GM12878 (cell line): ENCODE measurements around the gene OSBPL3. TPM values are rescaled to one million over a fixed set of nuclear protein-coding genes. Genes with fewer than 3 reads are reported as not detected.

Source experiments
- ATAC-seq: fragments of 200-7000 bp; cut with Tn5 transposase; 3 replicates; pipeline ENCODE4 v1.9.1; 2020; ENCODE audit warnings: mild to moderate bottlenecking, moderate library complexity
- BruUV-seq: library from RNA; stranded (reverse); fragments of 400-500 nt; replicated peaks from 2 replicates; lab custom pipeline; 2021; lab: Mats Ljungman, UMichigan
- CTCF ChIA-PET: fragments of 300-600 bp; sonication (Branson Sonifier 250); formaldehyde crosslinking; extraction: SDS; loops from one replicate; lab custom pipeline; 2021; ENCODE audit warnings: inconsistent platforms; lab: Yijun Ruan, JAX
- POLR2A ChIA-PET: fragments of 350-600 bp; formaldehyde crosslinking; extraction: SDS; loops from one replicate; lab custom pipeline; 2021; ENCODE audit warnings: inconsistent platforms; lab: Charles Lee
- RAD21 ChIA-PET: fragments of 300-600 bp; sonication (Branson Sonifier 250); formaldehyde crosslinking; loops from one replicate; lab custom pipeline; 2023; ENCODE audit warnings: antibody characterized with exemption; ENCODE audit not compliant: unreplicated experiment; lab: Charles Lee
- SMC1A ChIA-PET: fragments of 300-600 bp; sonication (Branson Sonifier 250); formaldehyde crosslinking; loops from one replicate; lab custom pipeline; 2023; ENCODE audit not compliant: unreplicated experiment, uncharacterized antibody; lab: Charles Lee
- DNase-seq: peaks from one replicate; pipeline ENCODE4 v3.0.0-alpha.2; 2011; ENCODE audit warnings: low read depth, low spot score
- FAIRE-seq: peaks from 3 replicates; lab custom pipeline; 2011; peaks lifted over from hg19 to GRCh38; lab: Jason Lieb, UNC
- H2AFZ ChIP-seq: 2 replicates; pipeline ENCODE4 v1.6.0; 2011; ENCODE audit warnings: low read depth, low read length, control low read depth; ENCODE audit not compliant: control insufficient read depth
- H3K27ac ChIP-seq: 2 replicates; pipeline ENCODE4 v1.5.1; 2011; ENCODE audit warnings: control low read depth; ENCODE audit not compliant: control insufficient read depth, insufficient read depth
- H3K27me3 ChIP-seq, 2 experiments: replicated peaks in 1 of 2; 2 replicates each; pipeline versions ENCODE4 v1.6.0 to v1.6.1; 2011; ENCODE audit warnings: low read length in 1 of 2; ENCODE audit not compliant: control insufficient read depth in 2 of 2, insufficient read depth in 2 of 2
- H3K36me3 ChIP-seq, 2 experiments: 2 replicates each; pipeline ENCODE4 v1.5.1; 2011; ENCODE audit warnings: low read length in 1 of 2; ENCODE audit not compliant: control insufficient read depth in 2 of 2, insufficient read depth in 2 of 2
- H3K4me1 ChIP-seq: 2 replicates; pipeline ENCODE4 v1.6.1; 2011; ENCODE audit warnings: mild to moderate bottlenecking, low read length, moderate library complexity, mixed read lengths; ENCODE audit not compliant: control insufficient read depth, insufficient read depth
- H3K4me2 ChIP-seq: 2 replicates; pipeline ENCODE4 v1.6.0; 2011; ENCODE audit warnings: control low read depth; ENCODE audit not compliant: control insufficient read depth, insufficient read depth
- H3K4me3 ChIP-seq: fragments of 200-600 bp; sonication (generic); 2 replicates; pipeline ENCODE4 v1.5.1; 2016
- H3K79me2 ChIP-seq: 2 replicates; pipeline ENCODE4 v1.6.0; 2011; ENCODE audit warnings: low read length; ENCODE audit not compliant: control insufficient read depth, insufficient read depth
- H3K9ac ChIP-seq: 2 replicates; pipeline ENCODE4 v1.8.0; 2011; ENCODE audit warnings: low read length, control low read depth, mixed read lengths; ENCODE audit not compliant: control insufficient read depth, insufficient read depth
- H3K9me3 ChIP-seq: replicated peaks from 3 replicates; pipeline ENCODE4 v1.5.1; 2011; ENCODE audit warnings: mild to moderate bottlenecking, low read length; ENCODE audit not compliant: control insufficient read depth, insufficient read depth
- H4K20me1 ChIP-seq: 2 replicates; pipeline ENCODE4 v1.6.0; 2011; ENCODE audit not compliant: control insufficient read depth, insufficient read depth
- CHD2 ChIP-seq: IDR thresholded peaks from 2 replicates; pipeline ENCODE4 v1.6.1; 2011; ENCODE audit warnings: low read depth, low read length, improper control_type of control experiment, borderline replicate concordance
- CHD4 ChIP-seq: fragments of 200-600 bp; sonication (generic); IDR thresholded peaks from 2 replicates; pipeline ENCODE4 v1.6.1; 2016; ENCODE audit warnings: mild to moderate bottlenecking
- DPF2 ChIP-seq: fragments of 450-650 bp; IDR thresholded peaks from 2 replicates; pipeline ENCODE4 v1.6.1; 2017; ENCODE audit warnings: mild to moderate bottlenecking
- E2F4 ChIP-seq: IDR thresholded peaks from 2 replicates; pipeline ENCODE4 v1.6.1; 2012; ENCODE audit warnings: low read depth, low read length, improper control_type of control experiment
- HCFC1 ChIP-seq: fragments of 150-350 bp; IDR thresholded peaks from 2 replicates; pipeline ENCODE4 v1.6.1; 2014; ENCODE audit warnings: low read length
- HDAC6 ChIP-seq: fragments of 200-600 bp; sonication (generic); IDR thresholded peaks from one replicate; pipeline ENCODE4 v1.8.0; 2017; ENCODE audit warnings: antibody characterized with exemption; ENCODE audit not compliant: unreplicated experiment
- JUNB ChIP-seq: IDR thresholded peaks from 2 replicates; pipeline ENCODE4 v1.6.1; 2016; ENCODE audit warnings: antibody characterized with exemption, mild to moderate bottlenecking
- MTA3 ChIP-seq: IDR thresholded peaks from 2 replicates; pipeline ENCODE4 v1.6.1; 2012; ENCODE audit warnings: low read length, inconsistent platforms, borderline replicate concordance
- MXI1 ChIP-seq: fragments of 150-350 bp; IDR thresholded peaks from 2 replicates; pipeline ENCODE4 v1.6.1; 2011; ENCODE audit warnings: low read depth, mild to moderate bottlenecking, inconsistent platforms, low read length, improper control_type of control experiment
- RAD51 ChIP-seq: fragments of 450-650 bp; IDR thresholded peaks from 2 replicates; pipeline ENCODE4 v1.6.1; 2016; ENCODE audit warnings: moderate library complexity, mild to moderate bottlenecking, inconsistent platforms
- SPI1 ChIP-seq: IDR thresholded peaks from 2 replicates; pipeline ENCODE4 v1.6.1; 2011; ENCODE audit warnings: low read depth, mild to moderate bottlenecking, low read length, moderate library complexity, borderline replicate concordance; ENCODE audit not compliant: insufficient read depth
- TCF3 ChIP-seq: IDR thresholded peaks from 2 replicates; pipeline ENCODE4 v1.6.1; 2012; ENCODE audit warnings: low read depth, mild to moderate bottlenecking, low read length, borderline replicate concordance; ENCODE audit not compliant: insufficient read depth
- WGBS: methylation state at CpG from one replicate; pipeline ENCODE4 v1.1.6; 2016; ENCODE audit warnings: low lambda C conversion rate; ENCODE audit not compliant: insufficient replicate concordance, insufficient coverage; ENCODE audit errors: missing lambda C conversion rate; 5-methylcytosine and 5-hydroxymethylcytosine counted together
- in situ Hi-C: fragments of 300-500 bp; cut with MboI; formaldehyde crosslinking; loops from 9 replicates; pipeline ENCODE4 v1.14.3; 2018; ENCODE audit warnings: mixed read lengths
- intact Hi-C: fragments of 100-400 bp; cut with micrococcal nuclease; formaldehyde crosslinking; loops from one replicate; pipeline ENCODE4 v1.14.2; 2022; ENCODE audit not compliant: unreplicated experiment
- polyA plus RNA-seq, 11 experiments: library from polyadenylated mRNA; depleted of rRNA in 4 of 11; unstranded in 6 of 11; stranded (reverse) in 5 of 11; fragments of >200 nt; fragmentation: Nextera tagmentation in 4 of 11; fragmentation: Illumina TruSeq in 1 of 11; extraction: Ambion mirVana in 4 of 11; extraction: Trizol in 1 of 11; gene quantifications; 1 replicate in 1 of 11; 2 replicates in 10 of 11; pipeline versions ENCODE4 v1.2.1 to v1.2.3, GENCODE V29; 2011 to 2016; ENCODE audit warnings: inconsistent platforms in 2 of 11, missing spikeins in 2 of 11, low read depth in 1 of 11
- total RNA-seq, 4 experiments: library from RNA; depleted of rRNA in 3 of 4; stranded (reverse); fragments of >200 nt in 3 of 4; fragmentation: Illumina TruSeq in 1 of 4; extraction: Trizol in 1 of 4; gene quantifications; 2 replicates each; pipeline versions ENCODE4 v1.2.1 to v1.2.3, GENCODE V29; 2013 to 2021

The OSBPL3 gene
- total and polyA plus RNA-seq, 10 of the 15 experiments (the other 5 are each of a cell fraction or from before 2014, with no cell fraction given), result 6.1 to 46.6 (median 27.0) TPM

GRCh38 chr7:24819916-24820689 is 159.9 kb downstream of the OSBPL3 start (continued):
- no peak for TF ChIP-seq RAD51
- 0 out of 2 replicates have a peak, but pooled peaks have one; percentile 41 for TF ChIP-seq TCF3
- no peak for TF ChIP-seq HDAC6
- no peak for TF ChIP-seq JUNB
- no peak for TF ChIP-seq E2F4
- no peak for TF ChIP-seq MXI1
- no peak for TF ChIP-seq CHD2
- no peak for TF ChIP-seq HCFC1
- no peak; the same call in 1 of the 2 replicates for TF ChIP-seq DPF2
- TF ChIP-seq MTA3, result no peak
- TF ChIP-seq SPI1, result 0 out of 2 replicates have a peak, but pooled peaks have one; percentile 25

- intact Hi-C loops, result no loop called here
- Histone ChIP-seq H3K4me3 (no peak overlapping the region), H3K79me2 (no peaks in the 10 kb centered on the region), H3K27ac (no peak overlapping the region), H3K4me1 (peaks cover 21% of the 10 kb centered on the region), H3K36me3 (peaks cover 5 to 24% of the 10 kb centered on the region in 2 experiments), H3K9ac (no peak overlapping the region), H3K9me3 (no peaks in the 10 kb centered on the region), H3K4me2 (no peak overlapping the region), H4K20me1 (no peaks in the 10 kb centered on the region), H2AFZ (no peak overlapping the region), H3K27me3 (no peaks in the 10 kb centered on the region)
- in situ Hi-C loops, result loop anchor here (5.0 kb wide), 2 partner anchors 165 to 275 kb away; partner anchors contain the start of gene OSBPL3
- no peak for TF ChIP-seq CHD4
- POLR2A ChIA-PET, result no interaction called here
- CTCF ChIA-PET, result interaction anchor here (1.1 to 11.6 kb wide), 6 partner anchors 10 to 281 kb away, joined by 3 to 290 read pairs (median 6); no protein-coding TSS in a partner anchor
- no TSS peak for BruUV-seq
- no peak for DNase-seq
- SMC1A ChIA-PET, result interaction anchor here (1.7 to 11.2 kb wide), 2 partner anchors 275 to 281 kb away, joined by 4 to 160 read pairs; no protein-coding TSS in a partner anchor
- WGBS, result 70% methylated on average over 4 of the region's 4 CpGs
- no peak for FAIRE-seq
- ATAC-seq, result no peak
- RAD21 ChIA-PET, result no interaction called here
Observed at GRCh38 chr7:24817339-24817738, 162.6 kb downstream of the OSBPL3 start.
